Measurements from ENCODE around the gene NIM1K.
A peak's percentile ranks its signal among the peaks of the same experiment; 100 is the strongest.
"Not testable (repeated sequence)": the region's sequence is repeated elsewhere in the genome, so short reads cannot be mapped to it uniquely, and the experiment has no call there.

Gene NIM1K

DNA sequence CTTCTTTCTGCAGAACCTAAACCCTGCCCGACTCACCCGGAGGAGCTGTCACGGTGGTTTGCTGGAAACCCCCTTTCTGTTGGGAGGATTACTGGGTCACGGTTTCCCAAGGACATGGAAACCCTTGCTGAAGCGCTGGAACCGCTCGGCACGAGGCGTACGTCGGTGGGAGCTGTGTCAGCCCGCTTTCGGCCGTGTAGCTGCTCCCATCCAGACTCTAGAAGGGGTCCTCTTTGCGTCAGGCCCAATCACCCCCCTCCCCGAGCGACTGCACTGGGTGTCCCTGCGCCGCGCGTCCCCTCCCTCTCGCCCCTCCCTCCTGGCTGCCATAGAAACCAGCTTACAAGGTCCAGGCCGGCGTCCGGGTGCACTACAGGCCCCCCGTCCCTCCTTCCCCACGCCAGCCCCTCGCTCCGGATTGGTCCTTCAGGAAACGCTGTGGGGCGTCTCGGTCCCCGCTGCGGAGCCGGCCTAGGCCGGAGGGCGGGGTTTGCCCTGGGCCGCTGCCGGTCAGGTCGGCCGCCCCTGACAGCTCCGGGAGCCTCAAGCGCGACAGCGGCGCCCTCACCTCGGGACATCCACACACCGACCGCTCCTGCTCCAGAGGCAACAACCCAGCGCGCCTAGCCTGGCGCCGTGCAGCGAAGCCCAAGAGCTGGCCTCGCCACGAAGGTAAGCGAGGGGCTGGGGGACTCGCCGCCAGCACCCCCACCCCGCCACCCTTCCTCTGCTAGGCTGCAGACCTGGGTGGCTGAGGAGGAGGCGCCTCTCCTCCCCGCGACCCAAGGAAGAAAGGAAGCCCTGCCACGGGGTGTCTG, at the start of gene NIM1K:
Gene NIM1K, plus strand, starts transcription at position 486 of the 818 bp plus-strand sequence. CDS start 53,551 bp downstream, outside the sequence.
- peak; percentile 8 for DNase-seq

DNA sequence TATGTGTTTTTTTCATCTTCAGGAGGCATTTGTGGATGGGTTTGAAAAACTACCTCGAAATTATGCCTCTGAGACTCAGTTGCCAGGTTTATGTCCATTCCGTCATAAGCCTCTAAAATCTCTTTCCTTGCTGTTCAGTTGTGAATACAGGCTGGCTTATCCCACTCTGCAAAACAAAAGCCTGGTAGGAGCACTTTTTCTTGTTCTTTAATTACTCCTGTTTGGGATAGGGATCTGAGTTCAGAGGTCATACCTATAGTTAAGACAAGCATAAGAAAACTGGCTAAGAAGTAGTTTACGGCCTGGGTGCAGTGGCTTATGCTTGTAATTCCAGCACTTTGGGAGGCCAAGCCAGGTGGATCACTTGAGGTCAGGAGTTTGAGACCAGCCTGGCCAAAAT, 47.0 kb upstream of the NIM1K start:
- no peak for DNase-seq

DNA sequence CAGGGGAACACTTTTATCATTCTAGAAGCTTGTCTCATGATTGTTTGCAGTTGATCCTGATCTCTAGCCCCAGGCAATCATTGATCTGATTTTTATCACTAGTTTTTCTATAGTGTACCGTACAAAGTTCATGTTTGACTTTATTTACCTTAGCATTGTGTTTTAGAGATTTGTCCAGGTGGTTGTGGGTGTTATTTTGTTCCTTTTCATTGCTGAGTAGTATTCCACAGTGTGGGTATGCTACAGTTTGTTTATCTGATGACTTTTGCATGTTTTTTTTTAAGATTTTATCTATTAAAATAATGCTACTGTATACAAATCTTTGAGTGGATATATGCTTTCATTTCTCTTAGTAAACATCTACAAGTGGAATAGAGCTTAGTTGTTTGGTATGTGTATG, 45.1 kb upstream of the NIM1K start:
- DNase-seq, result no peak

DNA sequence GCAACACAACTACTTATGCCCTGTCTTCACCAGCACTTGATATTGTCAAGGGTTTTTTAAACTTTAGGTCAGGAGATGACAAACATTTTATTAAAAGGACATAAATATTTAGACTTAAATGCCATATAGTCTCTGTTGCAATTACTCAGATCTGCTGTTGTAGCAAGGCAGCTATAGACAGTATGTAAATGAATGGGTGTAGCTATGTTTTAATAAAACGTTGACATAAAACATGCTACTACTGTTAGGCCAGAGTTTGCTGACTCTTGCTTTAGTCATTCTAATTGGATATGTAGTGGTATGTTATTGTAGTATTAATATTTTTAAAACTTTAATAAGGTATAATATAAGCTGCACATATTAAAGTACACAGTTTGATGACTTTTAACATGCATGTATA, 43.6 kb upstream of the NIM1K start:
- DNase-seq, result no peak

DNA sequence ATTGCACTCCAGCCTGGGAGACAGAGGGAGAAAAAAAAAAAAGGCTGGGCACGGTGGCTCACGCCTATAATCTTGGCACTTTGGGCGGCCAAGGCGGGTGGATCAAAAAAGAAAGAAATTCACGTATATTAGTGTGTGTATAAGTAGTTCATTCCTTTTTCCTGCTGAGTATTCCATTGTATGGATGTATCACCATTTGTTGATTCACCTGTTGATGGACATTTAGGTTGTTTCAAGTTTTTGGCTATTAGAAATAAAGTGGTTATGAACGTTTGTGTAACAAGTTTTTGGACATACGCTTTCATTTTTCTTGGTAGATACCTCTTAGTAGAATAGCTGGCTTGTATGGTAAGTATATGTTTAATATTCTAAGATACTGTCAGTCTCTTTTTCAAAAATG, 42.8 kb upstream of the NIM1K start:
- no peak for DNase-seq

DNA sequence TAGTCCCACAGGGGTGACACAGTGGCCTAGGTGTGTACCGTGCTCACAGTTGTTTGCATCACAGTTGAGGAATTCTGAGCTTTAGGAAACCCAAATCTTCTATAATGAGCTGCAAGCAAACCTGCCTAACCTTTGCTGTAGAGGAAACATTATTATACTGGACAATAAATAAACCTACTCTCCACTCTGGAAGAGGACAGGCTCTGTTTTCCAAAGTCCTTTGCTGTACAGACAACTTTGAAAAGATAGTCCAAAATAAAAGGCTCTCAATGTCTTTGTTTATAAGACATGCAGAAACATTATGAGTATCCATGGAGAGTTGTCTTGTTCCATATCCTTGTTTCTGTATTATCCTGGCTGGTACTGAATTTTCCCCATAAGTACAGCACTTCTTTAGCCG, 42.0 kb upstream of the NIM1K start:
- no peak for DNase-seq

DNA sequence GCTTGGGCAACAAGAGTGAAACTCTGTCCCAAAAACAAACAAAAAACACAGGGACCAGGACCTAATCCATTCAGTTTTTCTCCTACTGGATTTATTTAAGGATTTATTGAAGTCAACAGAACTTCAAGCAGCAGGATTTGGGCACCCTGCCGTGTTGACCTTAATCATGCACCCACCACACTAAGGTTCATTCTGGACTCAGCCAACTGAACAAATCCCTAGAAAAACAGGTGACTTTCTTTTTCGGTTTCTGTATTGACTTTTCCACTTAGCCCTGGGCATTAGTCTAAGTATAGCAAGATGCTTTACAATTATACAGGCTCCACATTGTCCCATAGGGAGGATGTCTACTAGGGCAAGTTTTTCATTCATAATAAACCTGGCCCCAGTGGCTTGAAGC, 41.3 kb upstream of the NIM1K start:
- DNase-seq, result no peak

DNA sequence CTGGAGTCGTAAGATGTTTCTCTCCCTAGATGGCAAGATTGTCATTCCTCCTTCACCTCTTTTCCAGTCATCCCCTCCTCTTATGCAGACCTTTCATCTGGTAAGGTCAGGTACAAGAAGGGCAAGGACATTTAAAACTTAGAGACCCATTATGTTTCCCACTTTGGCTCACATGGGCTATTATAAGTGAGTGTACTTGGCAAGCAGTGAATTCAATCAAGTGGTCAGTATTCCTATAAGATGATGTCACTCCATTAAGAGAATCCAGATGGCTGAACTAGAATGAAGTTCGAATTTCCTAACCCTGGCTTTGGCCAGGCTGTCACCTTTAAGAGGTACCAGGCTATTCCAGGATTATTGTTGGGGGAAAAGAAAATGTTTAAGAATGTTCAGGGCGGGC, 39.1 kb upstream of the NIM1K start:
- DNase-seq, result no peak

DNA sequence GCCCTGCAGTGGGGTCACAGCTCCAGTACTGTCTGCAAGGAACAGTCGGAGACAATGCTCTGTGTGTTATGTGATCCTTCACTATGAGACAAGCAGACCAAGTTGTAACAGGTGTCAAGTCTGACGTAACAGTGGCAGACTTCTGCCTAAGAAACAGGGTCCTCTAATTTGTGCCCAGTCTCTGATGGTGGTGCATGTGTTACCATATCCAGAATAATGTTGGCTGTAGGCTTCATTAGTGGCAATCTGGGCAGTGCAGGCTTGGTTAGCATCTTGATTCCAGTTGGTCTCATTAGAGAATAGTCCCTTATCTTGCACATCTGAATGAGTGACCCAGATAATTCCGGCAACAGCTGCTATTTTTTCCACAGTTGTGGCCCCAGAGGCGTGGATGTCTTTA, 37.6 kb upstream of the NIM1K start:
- no peak for DNase-seq

DNA sequence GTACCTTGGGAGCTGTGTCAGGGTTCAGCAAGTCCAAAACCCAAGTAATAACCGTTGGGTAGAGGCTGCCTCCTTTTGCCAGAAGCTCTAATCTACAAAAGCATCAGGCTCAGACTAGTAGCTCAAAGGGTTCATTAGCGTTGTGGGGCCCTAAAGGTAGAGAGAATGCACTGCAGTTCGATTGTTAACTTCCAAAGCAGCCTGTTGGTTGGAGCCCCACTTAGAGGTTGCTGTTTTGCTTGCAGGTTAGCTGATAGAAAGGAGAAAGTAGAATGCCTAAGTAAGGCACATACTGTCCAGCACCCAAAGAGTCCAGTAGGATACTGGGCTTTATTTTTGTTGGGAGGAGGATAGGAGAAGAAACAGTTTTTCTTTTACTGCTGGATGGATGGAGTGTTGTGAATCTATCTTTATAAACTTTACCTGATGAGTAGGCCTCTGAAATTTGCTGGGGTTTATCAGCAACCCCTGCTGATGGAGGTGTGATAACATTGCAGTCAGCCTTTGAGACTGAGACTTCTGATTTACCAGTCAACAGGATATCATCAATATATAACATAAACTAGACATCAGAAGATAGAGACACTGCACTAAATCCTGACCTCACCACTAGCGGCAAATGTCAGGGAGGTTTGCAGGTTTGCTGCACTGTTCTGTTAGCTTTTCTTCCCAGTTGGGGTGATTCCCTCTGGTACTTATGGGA, 36.5 kb upstream of the NIM1K start:
- no peak for DNase-seq

DNA sequence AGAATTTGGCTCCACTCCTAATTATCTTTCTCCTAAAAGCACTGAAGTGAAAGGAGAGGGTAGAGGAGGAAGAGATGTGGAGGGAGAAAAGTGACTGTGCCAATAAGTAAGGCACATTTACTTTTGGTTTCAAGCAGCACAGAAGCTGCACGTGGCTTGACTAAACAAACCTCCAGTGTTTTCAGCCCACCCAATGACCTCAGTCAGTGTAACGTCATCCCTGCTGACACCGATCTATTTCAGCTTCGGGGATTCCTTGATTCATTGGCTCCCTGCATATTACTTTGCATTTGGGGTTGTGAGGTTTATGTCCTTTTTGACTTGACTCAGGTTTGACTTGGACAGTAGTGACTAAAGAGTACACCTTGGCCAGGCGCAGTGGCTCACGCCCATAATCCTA, 35.6 kb upstream of the NIM1K start:
- no peak for DNase-seq

DNA sequence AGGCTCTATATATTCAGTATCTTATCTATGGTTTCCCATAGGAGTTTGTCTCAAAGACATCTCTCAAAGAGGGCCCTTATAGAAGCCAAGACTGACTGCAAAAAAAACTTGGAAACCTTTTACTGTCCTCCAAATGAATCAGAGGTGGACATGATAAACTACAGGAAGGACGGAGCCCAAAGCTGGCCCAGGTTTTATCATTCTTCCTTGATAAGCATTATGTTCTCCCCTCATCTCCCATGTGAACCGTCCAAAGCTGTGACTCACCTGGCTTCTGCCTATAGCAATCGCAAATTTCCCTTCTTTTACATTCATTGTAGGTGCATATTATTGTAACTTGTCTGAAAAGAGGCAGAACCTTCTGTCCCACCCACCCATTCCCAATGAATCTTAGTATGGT, 35.0 kb upstream of the NIM1K start:
- no peak for DNase-seq

DNA sequence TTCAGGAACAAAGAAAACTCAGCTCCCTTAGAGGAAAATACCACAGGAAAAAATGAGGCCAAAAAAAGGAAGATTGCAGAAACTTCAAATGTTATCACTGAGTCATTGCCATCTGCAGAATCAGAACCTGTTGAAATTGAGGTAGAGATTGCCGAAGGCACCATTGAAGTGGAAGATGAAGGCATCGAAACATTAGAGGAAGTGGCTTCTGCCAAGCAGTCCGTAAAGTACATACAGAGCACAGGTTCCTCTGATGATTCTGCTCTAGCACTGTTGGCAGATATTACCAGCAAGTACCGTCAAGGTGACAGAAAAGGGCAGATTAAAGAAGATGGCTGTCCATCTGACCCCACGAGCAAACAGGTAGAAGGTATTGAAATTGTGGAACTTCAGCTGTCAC, 30.8 kb upstream of the NIM1K start:
- no peak for DNase-seq

DNA sequence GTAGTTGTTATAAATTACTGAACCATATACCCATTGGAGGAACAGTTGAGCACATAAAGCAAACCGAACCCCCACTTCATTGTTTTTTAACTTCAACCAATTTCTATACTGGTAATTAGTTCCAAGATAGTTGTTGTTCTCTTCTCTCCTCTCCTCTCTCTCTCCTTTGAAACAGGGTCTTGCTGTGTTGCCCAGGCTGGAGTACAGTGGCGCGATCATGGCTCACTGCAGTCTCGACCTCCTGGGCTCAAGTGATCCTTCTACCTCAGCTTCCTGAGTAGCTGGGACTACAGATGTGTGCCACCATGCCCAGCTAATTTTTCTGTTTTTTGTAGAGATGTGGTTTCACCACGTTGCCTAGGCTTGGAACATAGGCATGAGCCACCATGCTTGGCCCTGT, 27.2 kb upstream of the NIM1K start:
- not testable (repeated sequence) for DNase-seq

DNA sequence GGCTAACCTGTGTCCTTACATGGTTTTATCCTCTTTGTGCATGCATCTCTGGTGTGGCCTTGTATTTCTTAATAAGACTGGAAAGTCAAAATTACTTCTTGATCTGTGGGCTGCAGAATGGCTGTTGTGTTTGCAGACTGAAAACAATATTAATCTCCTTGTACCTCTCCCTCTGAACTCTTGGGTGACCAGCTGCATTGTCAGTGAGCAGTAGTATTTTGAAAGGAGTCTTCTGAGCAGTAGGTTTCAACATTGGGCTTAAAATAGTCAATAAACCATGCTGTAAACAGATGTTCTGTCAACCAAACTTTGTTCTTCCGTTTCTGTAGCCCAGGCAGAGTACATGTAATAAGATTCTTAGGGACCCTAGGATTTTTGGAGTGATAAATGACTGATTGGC, 26.7 kb upstream of the NIM1K start:
- DNase-seq, result no peak

DNA sequence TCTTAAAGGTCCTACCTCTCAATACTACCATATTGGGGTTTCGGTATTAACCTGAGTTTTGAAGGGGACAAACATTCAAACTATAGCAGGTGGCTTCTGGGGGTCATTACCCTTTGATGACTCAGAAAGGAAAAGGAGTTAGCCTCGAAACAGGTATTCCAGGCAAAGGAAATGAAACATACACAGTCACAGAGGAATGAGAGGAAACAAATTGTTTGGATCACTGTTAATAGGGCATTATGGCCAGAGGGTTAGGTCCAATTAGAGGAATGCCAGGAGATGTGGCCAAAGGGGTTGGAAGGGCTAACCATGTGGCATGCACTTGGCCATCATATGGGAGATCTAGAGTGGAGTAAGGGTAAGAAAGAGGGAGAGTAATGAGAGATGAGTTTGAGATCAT, 23.9 kb upstream of the NIM1K start:
- no peak for DNase-seq

DNA sequence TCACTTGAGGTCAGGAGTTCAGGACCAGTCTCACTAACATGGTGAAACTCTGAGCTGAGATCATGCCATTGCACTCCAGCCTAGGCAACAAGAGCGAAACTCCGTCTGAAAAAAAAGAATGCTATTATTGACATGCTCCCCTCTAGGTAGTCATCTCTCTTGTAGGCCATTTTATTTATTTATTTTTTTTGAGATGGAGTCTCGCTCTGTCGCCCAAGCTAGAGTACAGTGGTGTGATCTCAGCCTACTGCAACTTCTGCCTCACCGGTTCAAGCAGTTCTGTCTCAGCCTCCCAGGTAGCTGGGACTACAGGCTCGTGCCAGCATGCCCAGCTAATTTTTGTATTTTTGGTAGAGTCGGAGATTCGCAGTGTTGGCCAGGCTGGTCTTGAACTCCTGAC, 20.6 kb upstream of the NIM1K start:
- DNase-seq, result no peak

DNA sequence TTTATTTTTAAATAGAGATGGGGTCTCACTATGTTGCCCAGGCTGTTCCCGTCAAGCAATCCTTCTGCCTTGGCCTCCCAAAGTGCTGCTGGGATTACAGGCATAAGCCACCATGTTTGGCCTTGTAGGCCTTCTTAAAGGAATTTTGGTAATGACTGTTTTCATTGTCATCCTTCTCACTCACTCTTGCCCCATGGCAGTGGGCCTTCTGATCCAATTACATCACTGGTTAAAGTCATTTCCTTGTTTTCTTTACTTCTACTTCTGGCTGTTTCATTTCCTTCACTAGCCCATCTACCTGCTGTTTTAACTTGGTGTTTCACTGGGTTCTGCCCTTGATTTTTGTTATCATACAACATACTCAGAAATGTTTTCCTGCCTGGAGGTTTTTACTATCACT, 20.1 kb upstream of the NIM1K start:
- no peak for DNase-seq

DNA sequence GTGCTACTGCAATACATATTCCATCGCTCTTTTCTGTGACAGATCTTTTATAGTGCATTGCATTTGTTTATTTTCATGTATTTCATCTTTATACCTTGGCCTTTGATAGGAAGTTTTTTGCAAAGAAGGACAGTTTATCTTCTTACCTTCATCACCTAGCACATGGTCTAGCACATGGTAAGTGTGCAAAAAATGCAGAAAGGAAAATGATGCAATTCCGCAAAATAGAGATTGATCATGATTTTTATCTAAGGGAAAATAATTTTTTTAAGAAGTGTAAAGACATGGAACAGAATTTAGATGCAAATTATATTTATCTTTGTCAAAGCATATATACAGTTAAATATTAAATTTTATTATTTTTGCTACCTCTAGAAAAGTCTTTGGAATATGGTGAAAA, 19.2 kb upstream of the NIM1K start:
- no peak for DNase-seq

DNA sequence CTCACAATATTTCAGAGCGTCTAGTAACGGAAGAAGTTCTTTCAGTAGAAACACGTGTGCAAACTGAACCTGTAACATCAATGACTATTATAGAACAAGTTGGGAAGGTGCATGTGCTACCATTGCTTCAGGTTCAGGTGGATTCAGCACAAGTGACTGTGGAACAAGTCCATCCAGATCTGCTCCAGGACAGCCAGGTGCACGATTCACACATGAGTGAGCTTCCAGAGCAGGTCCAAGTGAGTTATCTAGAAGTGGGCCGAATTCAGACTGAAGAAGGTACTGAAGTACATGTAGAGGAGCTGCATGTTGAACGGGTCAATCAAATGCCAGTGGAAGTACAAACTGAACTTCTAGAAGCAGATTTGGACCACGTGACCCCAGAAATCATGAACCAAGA, 17.4 kb upstream of the NIM1K start:
- DNase-seq, result no peak

DNA sequence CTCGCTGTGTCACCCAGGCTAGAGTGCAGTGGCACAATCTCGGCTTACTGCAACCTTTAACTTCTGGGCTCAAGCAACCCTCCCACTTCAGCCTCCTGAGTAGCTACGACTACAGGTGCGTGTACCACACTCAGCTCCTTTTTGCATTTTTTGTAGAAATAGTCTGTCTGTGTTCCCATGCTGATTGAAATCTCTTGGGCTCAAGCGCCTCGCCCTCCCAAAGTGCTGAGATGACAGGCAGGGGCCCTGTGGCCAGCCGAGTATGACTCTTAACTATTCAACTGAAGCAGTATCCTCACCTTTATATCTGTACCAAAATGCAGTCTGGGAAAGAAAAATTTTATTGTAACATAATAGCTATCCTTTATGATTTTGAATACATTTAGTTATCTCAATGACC, 12.2 kb upstream of the NIM1K start:
- no peak for DNase-seq

DNA sequence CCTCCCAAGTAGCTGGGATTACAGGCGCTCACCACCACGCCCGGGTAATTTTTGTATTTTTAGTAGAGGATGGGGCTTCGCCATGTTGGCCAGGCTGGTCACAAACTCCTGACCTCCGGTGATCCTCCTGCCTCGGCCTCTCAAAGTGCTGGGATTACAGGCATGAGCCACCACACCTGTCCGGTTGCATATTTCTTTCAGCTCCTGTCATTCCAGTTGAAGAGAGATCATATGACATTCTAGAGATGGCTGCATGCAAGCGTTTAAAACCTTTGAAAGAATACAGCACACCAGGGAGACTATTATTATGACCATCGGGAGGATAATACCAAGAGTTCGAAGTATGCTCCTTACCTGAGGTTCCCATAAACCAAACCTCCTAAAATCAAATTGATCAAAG, 9.6 kb upstream of the NIM1K start:
- DNase-seq, result no peak

DNA sequence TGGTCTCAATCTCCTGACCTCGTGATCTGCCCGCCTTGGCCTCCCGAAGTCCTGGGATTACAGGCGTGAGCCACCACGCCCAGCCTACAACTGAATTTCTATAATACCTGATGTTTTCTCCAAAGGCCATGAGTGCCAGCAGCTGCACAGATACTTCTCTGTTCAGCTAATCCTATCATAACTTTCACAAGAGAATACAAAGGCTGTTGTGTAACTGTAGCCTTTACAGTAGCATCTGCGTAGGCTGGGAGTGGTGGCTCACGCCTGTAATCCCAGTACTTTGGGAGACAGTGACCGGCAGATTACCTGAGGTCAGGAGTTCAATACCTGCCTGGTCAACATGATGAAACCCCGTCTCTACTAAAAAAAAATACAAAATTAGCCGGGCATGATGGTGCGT, 8.9 kb upstream of the NIM1K start:
- not testable (repeated sequence) for DNase-seq

DNA sequence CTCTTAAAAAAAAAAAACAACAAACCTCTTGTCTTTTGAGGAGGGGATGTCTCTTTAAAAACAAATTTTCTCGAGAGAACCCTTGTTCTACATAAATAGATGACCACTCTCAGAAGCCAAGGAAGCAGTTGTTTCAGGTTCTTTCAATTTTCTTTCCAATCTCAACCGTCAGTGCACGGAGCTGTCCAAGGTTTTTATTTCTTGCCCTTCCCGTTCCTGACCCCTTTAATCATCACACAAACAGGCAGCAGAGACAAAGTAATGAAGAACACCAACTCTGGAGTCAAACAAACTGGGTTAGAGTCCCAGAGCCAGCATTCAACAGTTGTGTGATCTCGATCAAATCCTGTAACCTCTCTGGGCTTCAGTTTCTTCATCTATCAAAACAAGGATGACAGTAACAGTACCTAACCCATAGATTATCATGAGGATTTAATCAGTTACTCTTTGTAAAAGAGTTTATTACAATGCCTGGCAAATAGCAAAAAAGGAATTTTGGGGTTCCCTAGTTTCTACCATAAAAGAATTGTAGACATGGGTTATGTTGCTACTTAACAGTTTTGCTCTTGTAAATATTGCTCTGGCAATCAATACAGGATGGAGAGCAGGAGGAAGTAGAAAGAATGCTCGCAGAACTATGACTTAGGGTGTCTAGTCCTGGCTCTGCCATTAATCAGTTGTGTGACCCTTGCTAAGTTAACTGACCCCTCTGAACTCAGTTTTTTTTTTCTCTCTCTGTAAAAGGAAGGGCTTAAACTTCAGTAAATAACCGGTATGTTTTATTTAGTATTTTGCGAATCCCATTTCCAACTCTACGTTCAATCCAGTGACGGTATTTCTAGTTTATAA, 1.0 kb upstream of the NIM1K start:
- no peak for DNase-seq

Measured in activated CD4-positive, alpha-beta T cell treated with anti-CD3 and anti-CD28 coated beads for 1 hour (primary cell).